CD8-positive, alpha-beta memory T cell (primary cell): ENCODE data around the gene TAAR1. TPM values are rescaled to one million over a fixed set of nuclear protein-coding genes. Genes with fewer than 3 reads are reported as not detected.
"Not testable (repeated sequence)": the region's sequence is repeated elsewhere in the genome, so short reads cannot be mapped to it uniquely, and the experiment has no call there.

Source experiments
- CTCF ChIA-PET: fragments of 350-600 bp; sonication (Branson Sonifier 250); formaldehyde crosslinking; loops from one replicate; lab custom pipeline; 2021; ENCODE audit warnings: antibody characterized with exemption; lab: Charles Lee
- POLR2A ChIA-PET: fragments of 350-600 bp; sonication (Branson Sonifier 250); formaldehyde crosslinking; loops from one replicate; lab custom pipeline; 2021; ENCODE audit warnings: antibody characterized with exemption; lab: Charles Lee
- DNase-seq, 5 donors: peaks; one replicate each; pipeline versions ENCODE4 v3.0.0 to v3.0.0-alpha.2; 2020 to 2022; ENCODE audit warnings: mixed read lengths in 1 of 5
- H3K27ac ChIP-seq: one replicate; pipeline ENCODE4 v1.7.0; 2013; ENCODE audit warnings: low read depth, mild to moderate bottlenecking, low read length, moderate library complexity
- H3K27me3 ChIP-seq: 2 replicates; pipeline ENCODE4 v1.7.0; 2013; ENCODE audit warnings: low read length, mild to moderate bottlenecking; ENCODE audit not compliant: insufficient read depth, poor library complexity, severe bottlenecking
- H3K36me3 ChIP-seq: 2 replicates; pipeline ENCODE4 v1.7.0; 2013; ENCODE audit warnings: mild to moderate bottlenecking, low read length, moderate library complexity; ENCODE audit not compliant: insufficient read depth
- H3K4me1 ChIP-seq: 2 replicates; pipeline ENCODE4 v1.7.0; 2013; ENCODE audit warnings: mild to moderate bottlenecking, low read length, moderate library complexity; ENCODE audit not compliant: insufficient read depth
- H3K4me3 ChIP-seq: 2 replicates; pipeline ENCODE4 v1.7.0; 2013; ENCODE audit warnings: mild to moderate bottlenecking, low read length
- H3K9me3 ChIP-seq: 2 replicates; pipeline ENCODE4 v1.7.0; 2013; ENCODE audit warnings: mild to moderate bottlenecking, low read length
- H3K27ac Mint-ChIP-seq, 8 donors: one replicate each; pipeline ENCODE4 v1.8.0; 2020 to 2021; ENCODE audit warnings: mixed read lengths in 8 of 8, mild to moderate bottlenecking in 6 of 8, inconsistent platforms in 3 of 8, moderate library complexity in 3 of 8
- H3K27me3 Mint-ChIP-seq, 2 donors: one replicate each; pipeline ENCODE4 v1.8.0; 2020 to 2021; ENCODE audit warnings: mixed read lengths in 2 of 2, mild to moderate bottlenecking in 1 of 2, moderate library complexity in 1 of 2
- H3K36me3 Mint-ChIP-seq, 3 donors: one replicate each; pipeline ENCODE4 v1.8.0; 2020 to 2021; ENCODE audit warnings: mixed read lengths in 3 of 3, inconsistent platforms in 1 of 3, mild to moderate bottlenecking in 1 of 3
- H3K4me1 Mint-ChIP-seq, 3 donors: one replicate each; pipeline ENCODE4 v1.8.0; 2020 to 2021; ENCODE audit warnings: mixed read lengths in 3 of 3, inconsistent platforms in 1 of 3, mild to moderate bottlenecking in 1 of 3
- H3K4me3 Mint-ChIP-seq, 7 donors: one replicate each; pipeline ENCODE4 v1.8.0; 2020 to 2021; ENCODE audit warnings: mixed read lengths in 7 of 7, mild to moderate bottlenecking in 6 of 7, moderate library complexity in 4 of 7, inconsistent platforms in 2 of 7
- H3K9me3 Mint-ChIP-seq, 5 donors: one replicate each; pipeline ENCODE4 v1.8.0; 2020 to 2022; ENCODE audit warnings: mixed read lengths in 5 of 5, mild to moderate bottlenecking in 3 of 5, moderate library complexity in 2 of 5, inconsistent platforms in 1 of 5
- polyA plus RNA-seq: library from polyadenylated mRNA; unstranded; fragments of 300-500 nt; fragmentation: Illumina TruSeq; gene quantifications from one replicate; pipeline ENCODE4 v1.2.3, GENCODE V29; 2021
- total RNA-seq, 2 experiments: library from RNA; stranded (reverse); gene quantifications; one replicate each; pipeline ENCODE4 v1.2.3, GENCODE V29; 2021

Gene TAAR1
- total and polyA plus RNA-seq, 3 experiments from 2014 or later, result not detected

GRCh38 chr6:132661906-132662305, 2.9 kb upstream of the TAAR1 start:
- Histone ChIP-seq H3K36me3 (no peaks in the 10 kb centered on the region), H3K27ac (no peak overlapping the region), H3K4me3 (no peak overlapping the region), H3K27me3 (no peaks in the 10 kb centered on the region), H3K4me1 (no peaks in the 10 kb centered on the region), H3K9me3 (no peaks in the 10 kb centered on the region)
- H3K9me3 Mint-ChIP-seq, result no peaks in the 10 kb centered on the region
- ChIA-PET POLR2A (no interaction called here), CTCF (no interaction called here)
- no peaks in the 10 kb centered on the region for H3K36me3 Mint-ChIP-seq
- H3K27me3 Mint-ChIP-seq, result no peaks in the 10 kb centered on the region
- no peak overlapping the region for H3K4me3 Mint-ChIP-seq
- peaks cover 0 to 6% (median 0%) of the 10 kb centered on the region in 3 donors for H3K4me1 Mint-ChIP-seq
- no peak for DNase-seq
- no peak overlapping the region for H3K27ac Mint-ChIP-seq

DNA sequence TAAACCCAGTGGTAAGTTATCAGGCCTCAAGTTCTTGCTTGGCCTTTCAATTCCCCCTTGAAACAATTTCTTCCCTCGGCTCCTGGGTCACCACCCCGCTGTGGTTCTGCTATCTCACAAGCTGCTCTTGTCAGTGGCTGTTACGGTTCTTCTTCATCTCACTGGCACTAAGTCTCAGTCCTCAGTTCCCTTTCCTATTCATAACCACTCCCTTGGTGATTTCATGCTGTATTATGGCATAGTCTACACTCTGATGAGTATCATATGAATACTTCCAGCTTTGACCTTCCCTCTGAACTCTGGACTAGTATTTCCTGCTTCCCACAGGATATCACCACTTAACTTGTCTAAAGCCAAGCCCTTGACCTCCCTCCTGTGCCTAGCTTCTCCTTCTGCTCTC, 7.9 kb downstream of the TAAR1 start:
- Mint-ChIP-seq H3K27ac (no peak overlapping the region), H3K9me3 (no peaks in the 10 kb centered on the region), H3K4me3 (no peak overlapping the region), H3K36me3 (no peaks in the 10 kb centered on the region), H3K4me1 (peaks cover 7 to 8% (median 7%) of the 10 kb centered on the region in 3 donors), H3K27me3 (no peaks in the 10 kb centered on the region)
- Histone ChIP-seq H3K4me3 (no peak overlapping the region), H3K27ac (no peak overlapping the region), H3K27me3 (no peaks in the 10 kb centered on the region), H3K4me1 (no peaks in the 10 kb centered on the region), H3K36me3 (no peaks in the 10 kb centered on the region), H3K9me3 (no peaks in the 10 kb centered on the region)
- POLR2A ChIA-PET, result no interaction called here
- CTCF ChIA-PET, result no interaction called here
- DNase-seq, result no peak

DNA sequence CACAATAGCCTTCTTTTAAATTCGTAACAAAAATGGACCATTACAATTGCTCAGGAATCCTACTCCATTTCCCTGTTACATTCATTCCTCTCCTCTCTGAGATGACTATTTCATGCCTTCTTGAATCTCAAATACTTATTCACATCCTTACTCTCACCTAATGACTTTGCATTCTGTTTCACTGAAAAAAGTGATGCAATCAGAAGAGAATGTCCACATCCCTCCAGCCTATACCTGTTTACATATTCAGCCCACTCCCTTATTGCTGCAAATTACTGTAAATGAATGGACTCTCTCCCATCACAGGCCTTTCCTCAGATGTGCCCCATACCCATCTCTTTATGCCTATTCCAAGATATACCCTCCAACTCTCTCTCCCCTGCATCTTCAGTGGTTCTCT, 8.6 kb downstream of the TAAR1 start:
- no peak overlapping the region for H3K27ac ChIP-seq
- no peak overlapping the region for H3K27ac Mint-ChIP-seq
- no peaks in the 10 kb centered on the region for H3K9me3 Mint-ChIP-seq
- no peak for DNase-seq
- H3K4me1 ChIP-seq, result no peaks in the 10 kb centered on the region
- CTCF ChIA-PET, result no interaction called here
- peaks cover 7 to 8% (median 7%) of the 10 kb centered on the region in 3 donors for H3K4me1 Mint-ChIP-seq
- no peaks in the 10 kb centered on the region for H3K36me3 Mint-ChIP-seq
- H3K36me3 ChIP-seq, result no peaks in the 10 kb centered on the region
- no peak overlapping the region for H3K4me3 ChIP-seq
- no peak overlapping the region for H3K4me3 Mint-ChIP-seq
- no peaks in the 10 kb centered on the region for H3K9me3 ChIP-seq
- POLR2A ChIA-PET, result no interaction called here
- no peaks in the 10 kb centered on the region for H3K27me3 Mint-ChIP-seq
- no peaks in the 10 kb centered on the region for H3K27me3 ChIP-seq

DNA sequence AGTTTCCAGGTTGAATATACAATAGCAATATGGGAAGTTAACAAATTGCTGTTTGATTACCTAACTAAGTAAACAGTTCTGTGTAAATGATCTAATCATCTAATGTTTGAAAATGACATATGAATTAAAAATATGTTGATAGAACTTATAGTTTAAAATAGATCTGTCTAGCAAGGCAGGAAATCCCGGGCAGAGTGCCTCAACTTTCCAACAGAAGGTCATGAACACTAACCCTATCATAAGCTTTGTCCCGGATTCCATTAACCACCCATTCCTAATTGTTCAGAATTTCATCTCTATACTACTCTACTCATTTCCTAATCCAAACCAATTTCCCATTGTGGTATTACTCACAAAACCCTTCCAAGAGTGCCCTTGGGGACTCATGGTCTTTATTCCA, 10.2 kb downstream of the TAAR1 start:
- DNase-seq, result no peak
- peaks cover 7 to 8% (median 7%) of the 10 kb centered on the region in 3 donors for H3K4me1 Mint-ChIP-seq
- H3K27me3 Mint-ChIP-seq, result no peaks in the 10 kb centered on the region
- POLR2A ChIA-PET, result no interaction called here
- no peaks in the 10 kb centered on the region for H3K36me3 Mint-ChIP-seq
- Histone ChIP-seq H3K9me3 (no peaks in the 10 kb centered on the region), H3K27ac (no peak overlapping the region), H3K4me1 (no peaks in the 10 kb centered on the region), H3K27me3 (no peaks in the 10 kb centered on the region), H3K36me3 (no peaks in the 10 kb centered on the region), H3K4me3 (no peak overlapping the region)
- H3K9me3 Mint-ChIP-seq, result no peaks in the 10 kb centered on the region
- CTCF ChIA-PET, result interaction anchor here (2.1 kb wide), 1 partner anchor 149 kb away, joined by 5 read pairs; the partner anchor contains the start of gene SLC18B1
- H3K27ac Mint-ChIP-seq, result no peak overlapping the region
- no peak overlapping the region for H3K4me3 Mint-ChIP-seq

- peak overlapping the region in 2 of 8 donors; percentile 13 to 76 for H3K27ac Mint-ChIP-seq
- H3K27ac ChIP-seq, result no peak overlapping the region
- H3K4me1 ChIP-seq, result no peaks in the 10 kb centered on the region
- peak overlapping the region in 1 of 7 donors; percentile 0 for H3K4me3 Mint-ChIP-seq
- H3K27me3 Mint-ChIP-seq, result no peaks in the 10 kb centered on the region
- no peaks in the 10 kb centered on the region for H3K9me3 ChIP-seq
- no peaks in the 10 kb centered on the region for H3K36me3 Mint-ChIP-seq
- no peaks in the 10 kb centered on the region for H3K27me3 ChIP-seq
- no peak overlapping the region for H3K4me3 ChIP-seq
- no peaks in the 10 kb centered on the region for H3K36me3 ChIP-seq
- ChIA-PET POLR2A (no interaction called here), CTCF (interaction anchor here (2.1 kb wide), 1 partner anchor 150 kb away, joined by 5 read pairs; the partner anchor contains the start of gene SLC18B1)
- peak in 2 of 5 donors; percentile 27 to 58 for DNase-seq
- H3K9me3 Mint-ChIP-seq, result no peaks in the 10 kb centered on the region
- peaks cover 7 to 8% (median 7%) of the 10 kb centered on the region in 3 donors for H3K4me1 Mint-ChIP-seq
Measured at GRCh38 chr6:132648356-132648755, 10.6 kb downstream of the TAAR1 start.

DNA sequence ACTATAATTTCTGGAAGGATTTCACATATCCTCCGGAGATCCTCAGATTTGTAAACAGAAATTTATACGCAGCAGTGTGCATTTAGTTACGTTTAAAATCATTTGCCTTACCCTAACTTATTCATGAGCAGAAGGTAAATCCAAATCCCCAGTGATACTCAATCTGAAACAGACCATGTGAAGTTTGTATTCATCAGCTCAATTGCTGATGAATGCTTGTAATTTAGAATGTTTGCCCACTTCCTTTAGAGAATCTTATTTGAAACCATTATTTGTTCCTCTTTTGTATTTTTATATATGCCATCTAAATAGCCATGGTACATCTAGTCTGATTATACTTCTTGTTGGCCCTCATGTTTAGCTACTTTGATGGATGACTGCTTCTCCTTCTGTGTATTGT, 15.4 kb downstream of the TAAR1 start:
- no peak overlapping the region for H3K4me3 Mint-ChIP-seq
- H3K27me3 Mint-ChIP-seq, result peaks cover 0 to 8% of the 10 kb centered on the region in 2 donors
- DNase-seq, result no peak
- peaks cover 0 to 6% (median 0%) of the 10 kb centered on the region in 5 donors for H3K9me3 Mint-ChIP-seq
- Histone ChIP-seq H3K4me3 (no peak overlapping the region), H3K27me3 (no peaks in the 10 kb centered on the region), H3K9me3 (no peaks in the 10 kb centered on the region), H3K4me1 (no peaks in the 10 kb centered on the region), H3K27ac (no peak overlapping the region), H3K36me3 (no peaks in the 10 kb centered on the region)
- no peak overlapping the region for H3K27ac Mint-ChIP-seq
- ChIA-PET POLR2A (no interaction called here), CTCF (no interaction called here)
- peaks cover 5 to 11% (median 7%) of the 10 kb centered on the region in 3 donors for H3K4me1 Mint-ChIP-seq
- no peaks in the 10 kb centered on the region for H3K36me3 Mint-ChIP-seq

GRCh38 chr6:132637135-132637534, 21.8 kb downstream of the TAAR1 start:
- H3K27me3 Mint-ChIP-seq, result peaks cover 8 to 53% of the 10 kb centered on the region in 2 donors
- H3K27ac ChIP-seq, H3K36me3 ChIP-seq, H3K9me3 Mint-ChIP-seq, H3K9me3 ChIP-seq, DNase-seq, H3K4me1 ChIP-seq, H3K27ac Mint-ChIP-seq, POLR2A ChIA-PET, H3K4me3 Mint-ChIP-seq, CTCF ChIA-PET, H3K36me3 Mint-ChIP-seq, H3K4me1 Mint-ChIP-seq, H3K4me3 ChIP-seq, H3K27me3 ChIP-seq: not testable (repeated sequence)

DNA sequence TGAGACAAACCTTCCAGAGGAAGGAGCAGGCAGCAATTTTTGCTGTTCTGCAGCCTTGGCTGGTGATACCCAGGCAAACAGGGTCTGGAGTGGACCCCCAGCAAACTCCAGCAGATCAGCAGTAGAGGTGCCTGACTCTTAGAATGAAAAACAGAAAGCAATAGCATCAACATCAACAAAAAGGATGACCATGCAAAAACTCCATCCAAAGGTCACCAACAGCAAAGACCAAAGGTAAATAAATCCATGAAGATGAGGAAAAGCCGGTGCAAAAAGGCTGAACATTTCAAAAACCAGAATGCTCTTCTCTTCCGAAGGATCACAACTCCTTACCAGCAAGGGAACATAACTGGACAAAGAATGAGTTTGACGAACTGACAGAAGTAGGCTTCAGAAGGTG, 23.1 kb downstream of the TAAR1 start:
- H3K36me3 ChIP-seq, H3K4me3 Mint-ChIP-seq, H3K36me3 Mint-ChIP-seq, POLR2A ChIA-PET, H3K27me3 ChIP-seq, DNase-seq, CTCF ChIA-PET, H3K4me1 ChIP-seq, H3K4me1 Mint-ChIP-seq, H3K27ac ChIP-seq, H3K9me3 ChIP-seq, H3K9me3 Mint-ChIP-seq, H3K4me3 ChIP-seq: not testable (repeated sequence)
- Mint-ChIP-seq H3K27me3 (peaks cover 8 to 52% of the 10 kb centered on the region in 2 donors), H3K27ac (peak overlapping the region in 1 of 8 donors; percentile 47)

DNA sequence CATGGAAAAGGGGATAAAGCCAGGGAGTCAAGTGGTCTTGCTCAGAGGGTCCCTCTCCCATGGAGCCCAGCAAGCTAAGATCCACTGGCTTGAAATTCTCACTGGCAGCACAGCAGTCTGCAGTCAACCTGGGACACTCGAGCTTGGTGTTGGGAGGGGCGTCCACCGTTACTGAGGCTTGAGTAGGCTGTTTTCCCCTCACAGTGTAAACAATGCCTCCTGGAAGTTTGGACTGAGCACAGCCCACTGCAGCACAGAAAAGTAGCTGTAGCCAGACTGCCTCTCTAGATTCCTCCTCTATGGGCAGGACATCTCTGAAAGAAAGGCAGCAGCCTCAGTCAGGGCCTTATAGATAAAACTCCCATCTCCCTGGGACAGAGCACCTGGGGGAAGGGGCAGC, 23.7 kb downstream of the TAAR1 start:
- H3K27ac ChIP-seq, CTCF ChIA-PET, H3K9me3 ChIP-seq, H3K4me1 ChIP-seq, POLR2A ChIA-PET, H3K27me3 ChIP-seq, H3K36me3 Mint-ChIP-seq, H3K9me3 Mint-ChIP-seq, DNase-seq, H3K4me1 Mint-ChIP-seq, H3K36me3 ChIP-seq, H3K4me3 Mint-ChIP-seq, H3K27ac Mint-ChIP-seq, H3K4me3 ChIP-seq: not testable (repeated sequence)
- H3K27me3 Mint-ChIP-seq, result peaks cover 9 to 58% of the 10 kb centered on the region in 2 donors
